CD1c-positive myeloid dendritic cell (primary cell): ENCODE results near the gene SREBF2.
"Not testable (repeated sequence)": the region's sequence is repeated elsewhere in the genome, so short reads cannot be mapped to it uniquely, and the experiment has no call there.

Experiments used
- DNase-seq: peaks from one replicate; pipeline ENCODE4 v3.0.0-alpha.2; 2016; ENCODE audit errors: extremely low spot score

The SREBF2 gene

DNA sequence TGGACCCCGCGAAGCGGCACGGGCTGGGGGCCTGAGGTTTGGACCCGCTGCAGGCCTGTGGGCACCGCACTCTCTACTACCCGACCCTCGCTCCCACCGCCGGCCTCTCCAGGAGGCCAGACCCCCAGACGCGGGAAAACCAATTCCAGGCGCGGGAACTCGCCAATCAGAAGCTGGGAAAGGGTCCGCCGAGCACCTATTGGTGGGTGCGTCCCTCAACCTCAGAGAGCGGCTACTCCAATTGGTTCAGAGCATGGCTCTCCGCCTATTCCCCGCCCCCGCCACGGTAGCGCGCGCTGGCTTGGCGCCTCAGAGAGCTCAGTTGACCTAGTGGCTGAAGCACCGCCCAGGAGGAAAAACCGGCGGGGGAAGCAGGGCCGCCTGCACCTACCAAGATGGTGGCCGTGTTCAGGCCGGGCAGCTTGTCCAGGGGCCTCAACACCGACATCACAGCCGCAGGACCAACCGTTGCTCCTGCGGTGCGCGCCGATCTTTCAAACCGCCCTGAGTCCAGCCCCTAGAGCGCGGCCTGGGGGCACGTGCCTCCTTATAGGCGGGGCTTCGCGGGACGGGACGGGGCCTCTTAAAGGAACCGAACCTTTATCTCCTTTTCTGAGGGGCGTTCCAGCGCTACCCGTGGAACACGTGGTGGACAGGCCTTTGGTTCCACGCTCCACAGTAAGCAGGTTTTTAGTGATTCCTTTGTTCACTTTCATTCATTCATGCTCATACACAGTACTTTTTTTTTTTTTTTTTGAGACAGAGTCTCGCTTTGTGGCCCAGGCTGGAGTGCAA lies 113.9 kb downstream of the SREBF2 start, which contains the start of gene CENPM:
CENPM (minus strand) TSS at position 524 of the 795 bp plus-strand sequence; CDS start at position 448, 76 bp downstream.
- peak; percentile 95 for DNase-seq

DNA sequence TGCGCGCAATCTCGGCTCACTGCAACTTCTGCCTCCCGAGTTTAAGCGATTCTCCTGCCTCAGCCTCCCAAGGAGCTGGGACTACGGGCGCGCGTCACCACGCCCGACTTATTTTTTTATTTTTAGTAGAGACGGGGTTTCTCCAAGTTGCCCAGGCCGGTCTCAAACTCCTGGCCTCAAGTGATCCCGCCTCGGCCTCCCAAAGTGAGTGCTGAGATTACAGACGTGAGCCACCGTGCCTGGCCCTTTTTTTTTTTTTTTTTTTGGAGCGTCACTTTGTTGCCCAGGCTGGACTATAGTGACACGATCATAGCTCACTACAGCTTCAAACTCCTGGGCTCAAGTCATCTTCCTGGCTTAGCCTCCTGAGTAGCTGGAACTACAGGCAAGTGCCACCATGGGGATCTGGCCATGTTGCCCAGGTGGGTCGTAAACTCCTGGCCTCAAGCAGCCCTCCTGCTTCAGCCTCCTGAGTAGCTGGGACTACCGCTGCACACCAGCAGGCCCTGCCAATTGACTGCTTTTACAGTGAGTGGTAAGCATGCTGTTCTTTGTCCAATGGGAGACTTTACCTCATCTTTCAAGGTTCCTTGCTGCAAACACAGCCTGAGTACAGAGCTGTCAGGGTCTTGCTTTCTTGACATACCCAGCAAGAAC lies 114.6 kb downstream of the SREBF2 start:
- no peak for DNase-seq

DNA sequence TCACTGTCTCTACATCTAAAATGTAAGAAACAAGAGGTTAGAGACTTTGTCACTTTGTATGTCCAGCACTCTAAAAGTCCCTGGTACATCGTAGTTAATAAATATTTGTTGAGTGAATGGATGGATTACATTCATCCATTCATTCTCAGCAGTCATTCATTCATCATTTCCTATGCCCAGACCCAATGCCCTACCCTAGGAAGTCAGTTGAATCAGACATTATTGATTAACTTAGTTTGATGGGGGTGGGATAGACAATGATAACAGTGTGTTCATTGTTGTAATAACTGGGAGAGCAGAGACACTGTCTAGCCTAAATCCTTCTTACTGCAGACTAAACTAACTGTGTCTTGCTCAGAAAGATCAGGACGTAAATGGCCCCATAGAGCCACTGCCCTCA lies 115.2 kb downstream of the SREBF2 start:
- no peak for DNase-seq

DNA sequence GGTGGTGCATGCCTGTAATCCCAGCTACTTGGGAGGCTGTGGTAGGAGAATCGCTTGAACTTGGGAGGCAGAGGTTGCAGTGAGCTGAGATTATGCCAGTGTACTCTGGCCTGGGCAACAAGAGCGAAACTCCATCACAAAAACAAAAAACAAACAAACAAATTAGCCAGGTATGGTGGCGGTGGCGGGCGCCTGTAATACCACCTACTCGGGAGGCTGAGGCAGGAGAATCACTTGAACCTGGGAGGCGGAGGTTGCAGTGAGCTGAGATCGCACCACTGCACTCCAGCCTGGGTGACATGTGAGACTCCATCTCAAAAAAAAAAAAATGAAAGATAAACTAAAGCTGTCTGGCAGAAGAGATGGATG lies 116.0 kb downstream of the SREBF2 start:
- DNase-seq: not testable (repeated sequence)

DNA sequence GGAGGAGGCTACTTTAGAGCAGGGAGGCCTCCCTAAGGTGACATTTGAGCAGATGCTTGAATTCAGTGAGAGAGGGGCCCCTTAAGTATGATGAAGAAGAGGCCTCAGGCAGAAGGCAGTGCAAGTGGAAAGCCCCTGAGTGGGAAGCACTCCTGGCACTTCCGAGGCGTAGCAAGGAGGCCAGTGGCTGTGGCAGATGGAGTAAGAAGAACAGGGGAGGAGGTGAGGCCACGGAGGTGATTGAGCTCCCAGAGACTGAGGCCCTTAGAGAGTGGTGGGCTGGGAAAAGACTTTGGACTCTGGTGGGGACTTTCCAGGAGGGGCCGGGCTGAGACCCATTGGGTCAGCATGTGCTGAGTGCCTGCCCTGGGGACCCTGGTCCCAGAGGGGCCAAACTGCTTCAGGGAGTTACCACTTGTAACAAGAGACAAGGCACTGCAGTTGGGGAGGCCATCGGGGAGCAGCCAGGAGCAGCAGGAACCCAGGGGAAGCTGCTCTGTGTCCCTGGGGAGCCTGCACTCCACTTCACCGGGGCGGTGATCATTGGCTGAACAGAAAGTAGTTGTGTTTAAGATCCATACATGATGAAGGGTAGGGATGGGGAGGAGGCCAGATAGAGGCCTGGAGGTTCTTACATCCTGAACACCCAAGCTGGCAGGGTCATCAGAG lies 116.5 kb downstream of the SREBF2 start:
- DNase-seq: no peak

DNA sequence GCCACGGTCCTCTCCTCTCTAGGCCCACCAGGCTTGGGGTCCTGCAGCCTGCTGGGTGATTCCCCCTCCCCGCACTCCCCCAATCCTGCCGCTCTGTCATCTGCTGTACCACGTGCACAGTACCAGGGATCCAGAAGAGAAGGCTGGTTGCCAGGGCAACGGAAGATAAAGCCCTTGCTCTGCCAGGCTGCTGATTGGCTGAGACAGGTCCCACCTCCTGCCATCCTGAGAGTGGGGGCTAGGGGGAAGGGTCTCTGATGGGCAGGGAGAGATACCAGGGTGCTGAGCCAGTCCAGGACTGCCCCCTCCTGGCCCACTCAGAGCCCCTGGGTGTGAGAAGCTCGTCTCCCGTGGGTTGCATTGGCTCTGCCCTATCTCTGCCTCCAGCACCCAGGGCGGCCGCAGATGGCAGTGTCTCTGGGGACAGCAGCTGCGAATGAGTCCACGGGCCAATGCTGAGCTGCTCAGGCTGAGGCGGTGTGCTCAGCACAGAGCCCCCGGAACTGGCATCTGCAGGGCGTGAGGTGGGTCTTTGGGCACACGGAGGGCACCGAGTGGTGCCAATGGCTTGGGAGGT lies 119.1 kb downstream of the SREBF2 start, which contains the start of gene SMIM45:
SMIM45 (plus strand) TSS at position 253 of the 577 bp plus-strand sequence.
- no peak for DNase-seq

DNA sequence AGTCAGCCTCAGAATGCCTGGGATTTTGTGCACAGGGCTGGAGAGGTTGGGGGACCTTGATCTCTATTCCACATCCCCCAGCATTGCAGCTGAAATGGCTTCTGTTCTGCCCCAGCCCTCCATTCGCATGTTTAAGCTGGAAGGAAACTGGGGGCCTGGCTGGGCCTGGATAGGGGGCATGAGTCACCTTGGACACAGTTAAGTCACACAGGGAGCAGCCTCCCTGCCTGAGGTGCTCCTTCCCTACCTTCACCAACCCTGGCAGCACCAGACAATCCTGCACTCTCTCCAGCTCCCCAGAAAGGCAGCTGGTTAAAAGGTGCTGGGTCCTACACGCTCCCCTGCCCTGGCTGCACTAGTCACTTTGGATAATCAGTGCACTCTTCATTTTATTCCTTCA lies 119.8 kb downstream of the SREBF2 start:
- no peak for DNase-seq
